K562 (cell line): ENCODE measurements around the gene VPS11. TPM values are rescaled to one million over a fixed set of nuclear protein-coding genes. Genes with fewer than 3 reads are reported as not detected.

Experiments
- ARNT ChIP-seq, 2 experiments: fragments of 450-650 bp; IDR thresholded peaks; 2 replicates each; pipeline ENCODE4 v1.6.1; 2016; ENCODE audit warnings: mild to moderate bottlenecking in 1 of 2
- CCNT2 ChIP-seq: IDR thresholded peaks from 2 replicates; pipeline ENCODE4 v1.6.1; 2011; ENCODE audit warnings: borderline replicate concordance, low read depth, mild to moderate bottlenecking, moderate library complexity, mixed read lengths, low read length; ENCODE audit not compliant: insufficient read length; ENCODE audit errors: extremely low read depth
- ETS1 ChIP-seq: conservative IDR thresholded peaks from 2 replicates; pipeline ENCODE4 v1.6.1; 2011; ENCODE audit warnings: low read depth, mild to moderate bottlenecking, low read length; ENCODE audit not compliant: control insufficient read depth
- ILK ChIP-seq: fragments of 450-650 bp; IDR thresholded peaks from 2 replicates; pipeline ENCODE4 v1.6.1; 2016; ENCODE audit warnings: missing genetic modification characterization, low read depth, mild to moderate bottlenecking, missing compliant biosample characterization, moderate library complexity, borderline replicate concordance
- NBN ChIP-seq: fragments of 450-650 bp; IDR thresholded peaks from 2 replicates; pipeline ENCODE4 v1.6.1; 2016; ENCODE audit warnings: low read depth, mild to moderate bottlenecking
- NR1H2 ChIP-seq: sonication (generic); formaldehyde crosslinking; IDR thresholded peaks from 2 replicates; pipeline ENCODE4 v1.4.0; 2020; ENCODE audit warnings: mild to moderate bottlenecking, missing genetic modification reagents
- PHF20 ChIP-seq: fragments of 450-650 bp; IDR thresholded peaks from 2 replicates; pipeline ENCODE4 v1.6.1; 2018; ENCODE audit not compliant: partially characterized antibody
- ZNF263 ChIP-seq: sonication (generic); formaldehyde crosslinking; IDR thresholded peaks from 2 replicates; pipeline ENCODE4 v1.8.0; 2022; ENCODE audit warnings: mild to moderate bottlenecking, missing genetic modification reagents, borderline replicate concordance
- ZNF518B ChIP-seq: fragments of 250-450 bp; sonication (Bioruptor Pico); IDR thresholded peaks from 2 replicates; pipeline ENCODE4 v1.5.0; 2021; ENCODE audit warnings: mild to moderate bottlenecking, moderate library complexity
- polyA plus RNA-seq, 8 experiments: library from polyadenylated mRNA; depleted of rRNA in 4 of 8; stranded (reverse) in 5 of 8; unstranded in 3 of 8; fragments of >200 nt; fragmentation: Nextera tagmentation in 2 of 8; fragmentation: Illumina TruSeq in 1 of 8; extraction: Ambion mirVana in 2 of 8; extraction: Trizol in 1 of 8; gene quantifications; 2 replicates each; pipeline versions ENCODE4 v1.2.1 to v1.2.3, GENCODE V29; 2011 to 2014; ENCODE audit warnings: inconsistent platforms in 1 of 8, missing spikeins in 1 of 8
- total RNA-seq, 7 experiments: library from RNA; depleted of rRNA in 6 of 7; stranded (reverse); fragments of >200 nt in 6 of 7; fragmentation: Illumina TruSeq in 2 of 7; extraction: Trizol in 2 of 7; gene quantifications; 2 replicates each; pipeline versions ENCODE4 v1.2.1 to v1.2.3, GENCODE V29; 2011 to 2021; ENCODE audit warnings: low replicate concordance in 1 of 7
- TF ChIP-seq, protein P1 (sequence below): sonication (generic); formaldehyde crosslinking; IDR thresholded peaks from 2 replicates; pipeline ENCODE4 v1.8.0; 2023; ENCODE audit warnings: mild to moderate bottlenecking, missing genetic modification reagents
- TF ChIP-seq, protein P2 (sequence below), 2 experiments: fragments of 450-650 bp; formaldehyde crosslinking in 1 of 2; IDR thresholded peaks; 2 replicates each; pipeline versions ENCODE4 v1.4.0 to v1.6.1; 2014 to 2020; ENCODE audit warnings: mild to moderate bottlenecking in 2 of 2, borderline replicate concordance in 1 of 2, low read depth in 1 of 2

The VPS11 gene
- total and polyA plus RNA-seq, 9 of the 15 experiments (the other 6 are each of a cell fraction or from before 2014, with no cell fraction given), result 14.1 to 35.5 (median 27.5) TPM

GRCh38 chr11:119085437-119085847, 17.8 kb downstream of the VPS11 start (continued):
- TF ChIP-seq, protein P1, sequence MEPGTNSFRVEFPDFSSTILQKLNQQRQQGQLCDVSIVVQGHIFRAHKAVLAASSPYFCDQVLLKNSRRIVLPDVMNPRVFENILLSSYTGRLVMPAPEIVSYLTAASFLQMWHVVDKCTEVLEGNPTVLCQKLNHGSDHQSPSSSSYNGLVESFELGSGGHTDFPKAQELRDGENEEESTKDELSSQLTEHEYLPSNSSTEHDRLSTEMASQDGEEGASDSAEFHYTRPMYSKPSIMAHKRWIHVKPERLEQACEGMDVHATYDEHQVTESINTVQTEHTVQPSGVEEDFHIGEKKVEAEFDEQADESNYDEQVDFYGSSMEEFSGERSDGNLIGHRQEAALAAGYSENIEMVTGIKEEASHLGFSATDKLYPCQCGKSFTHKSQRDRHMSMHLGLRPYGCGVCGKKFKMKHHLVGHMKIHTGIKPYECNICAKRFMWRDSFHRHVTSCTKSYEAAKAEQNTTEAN (CRISPR knock-in tag), result no peak
- TF ChIP-seq, protein P2, sequence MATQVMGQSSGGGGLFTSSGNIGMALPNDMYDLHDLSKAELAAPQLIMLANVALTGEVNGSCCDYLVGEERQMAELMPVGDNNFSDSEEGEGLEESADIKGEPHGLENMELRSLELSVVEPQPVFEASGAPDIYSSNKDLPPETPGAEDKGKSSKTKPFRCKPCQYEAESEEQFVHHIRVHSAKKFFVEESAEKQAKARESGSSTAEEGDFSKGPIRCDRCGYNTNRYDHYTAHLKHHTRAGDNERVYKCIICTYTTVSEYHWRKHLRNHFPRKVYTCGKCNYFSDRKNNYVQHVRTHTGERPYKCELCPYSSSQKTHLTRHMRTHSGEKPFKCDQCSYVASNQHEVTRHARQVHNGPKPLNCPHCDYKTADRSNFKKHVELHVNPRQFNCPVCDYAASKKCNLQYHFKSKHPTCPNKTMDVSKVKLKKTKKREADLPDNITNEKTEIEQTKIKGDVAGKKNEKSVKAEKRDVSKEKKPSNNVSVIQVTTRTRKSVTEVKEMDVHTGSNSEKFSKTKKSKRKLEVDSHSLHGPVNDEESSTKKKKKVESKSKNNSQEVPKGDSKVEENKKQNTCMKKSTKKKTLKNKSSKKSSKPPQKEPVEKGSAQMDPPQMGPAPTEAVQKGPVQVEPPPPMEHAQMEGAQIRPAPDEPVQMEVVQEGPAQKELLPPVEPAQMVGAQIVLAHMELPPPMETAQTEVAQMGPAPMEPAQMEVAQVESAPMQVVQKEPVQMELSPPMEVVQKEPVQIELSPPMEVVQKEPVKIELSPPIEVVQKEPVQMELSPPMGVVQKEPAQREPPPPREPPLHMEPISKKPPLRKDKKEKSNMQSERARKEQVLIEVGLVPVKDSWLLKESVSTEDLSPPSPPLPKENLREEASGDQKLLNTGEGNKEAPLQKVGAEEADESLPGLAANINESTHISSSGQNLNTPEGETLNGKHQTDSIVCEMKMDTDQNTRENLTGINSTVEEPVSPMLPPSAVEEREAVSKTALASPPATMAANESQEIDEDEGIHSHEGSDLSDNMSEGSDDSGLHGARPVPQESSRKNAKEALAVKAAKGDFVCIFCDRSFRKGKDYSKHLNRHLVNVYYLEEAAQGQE (IDR thresholded peaks at IDR 0.05; ENCODE audit: borderline replicate concordance), result 0 out of 2 replicates have a peak, but pooled peaks have one; percentile 6
- TF ChIP-seq, protein P2 (CRISPR knock-in tag; IDR thresholded peaks at IDR 0.05; ENCODE audit: low read depth), result no peak
- no peak for TF ChIP-seq ZNF263 (CRISPR knock-in tag)
- peak; percentile 93 for TF ChIP-seq CCNT2
- no peak for TF ChIP-seq PHF20
- TF ChIP-seq ETS1, result 0 out of 2 replicates have a peak, but pooled peaks have one; percentile 46
- no peak for TF ChIP-seq NR1H2 (CRISPR knock-in tag)
- no peak for TF ChIP-seq ZNF518B (CRISPR knock-in tag)
- TF ChIP-seq ARNT (IDR thresholded peaks at IDR 0.05), result 0 out of 4 replicates have a peak, but pooled peaks of 1 of the 2 experiments have one; percentile 26
- TF ChIP-seq ILK (tag), result no peak
- peak; percentile 60; the same call in 1 of the 2 replicates for TF ChIP-seq NBN
